Measurements from ENCODE around the gene PHF19. TPM values are rescaled to one million over a fixed set of nuclear protein-coding genes. Genes with fewer than 3 reads are reported as not detected.

Gene PHF19
- total RNA-seq, 2 donors from 2014 or later = 11.6 to 14.5 TPM

DNA sequence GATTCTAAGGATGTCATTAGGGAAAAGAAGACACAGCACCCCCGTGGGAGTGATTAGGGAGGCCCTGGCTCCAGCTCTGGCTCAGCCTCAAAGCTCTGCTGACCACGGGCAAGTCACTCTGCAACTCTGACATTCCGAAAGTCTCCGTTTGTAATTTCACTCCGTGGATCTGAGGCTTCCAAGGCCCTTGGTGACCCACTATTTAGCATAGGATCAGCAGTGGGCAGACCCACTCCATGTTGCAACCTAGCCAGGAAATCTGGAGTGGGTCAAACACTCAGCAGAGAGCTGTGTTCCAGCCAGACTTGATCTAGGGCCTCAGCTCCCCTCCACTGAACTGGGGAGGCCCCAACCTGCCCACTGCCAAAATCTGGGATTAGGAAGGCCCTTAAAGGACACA, 11.8 kb downstream of the PHF19 start:
- no peak for ATAC-seq
- intact Hi-C loops (cut with DNase I, micrococcal nuclease) = loop anchor here in 1 of 2 donors (5.0 kb wide), 1 partner anchor 72 kb away; no protein-coding TSS in a partner anchor
- no peak for DNase-seq

DNA sequence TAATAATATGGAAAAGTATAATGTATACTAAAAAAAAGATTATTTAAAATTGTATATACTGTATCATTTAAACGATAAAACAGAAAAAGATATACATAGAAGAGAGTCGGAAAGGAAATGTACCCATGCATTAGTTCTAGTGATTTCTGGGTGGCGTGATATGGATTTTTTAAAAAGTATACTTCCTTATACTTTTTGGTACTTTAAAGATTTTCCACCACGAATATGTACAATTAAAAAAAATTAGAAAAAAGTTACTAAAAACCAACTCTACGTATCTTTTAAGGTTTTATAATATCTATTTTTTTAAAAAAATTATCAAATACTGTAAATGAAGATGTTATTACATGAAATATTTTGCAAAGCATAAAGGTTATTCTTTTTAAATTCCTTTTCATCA, 12.3 kb downstream of the PHF19 start:
- intact Hi-C loops (cut with DNase I, micrococcal nuclease) = loop anchor here in 1 of 2 donors (5.0 kb wide), 1 partner anchor 73 kb away; no protein-coding TSS in a partner anchor
- DNase-seq = no peak

DNA sequence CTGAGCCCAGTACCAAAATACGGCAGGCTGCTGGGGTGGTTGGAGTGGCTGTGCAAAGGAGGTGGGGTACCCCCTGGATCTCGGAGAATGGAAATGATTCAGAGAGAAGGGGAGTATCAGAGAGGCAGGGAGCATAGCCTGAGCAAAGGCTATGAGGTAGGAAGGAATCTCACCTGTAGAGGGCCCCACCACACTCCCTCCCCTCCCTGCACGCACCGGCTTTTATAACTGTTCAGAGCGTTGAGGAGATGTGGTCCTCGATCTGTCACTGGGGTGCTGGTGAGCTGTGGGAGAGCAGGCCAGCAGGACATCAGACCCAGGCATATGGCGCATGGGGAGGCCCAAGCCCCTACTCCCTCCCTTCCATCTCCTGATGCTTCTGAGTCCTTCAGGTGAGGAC, 13.2 kb downstream of the PHF19 start:
- intact Hi-C loops (cut with DNase I, micrococcal nuclease) = no loop called here

More for the DNA sequence above, 12.3 kb downstream of the PHF19 start:
- no peak for ATAC-seq

DNA sequence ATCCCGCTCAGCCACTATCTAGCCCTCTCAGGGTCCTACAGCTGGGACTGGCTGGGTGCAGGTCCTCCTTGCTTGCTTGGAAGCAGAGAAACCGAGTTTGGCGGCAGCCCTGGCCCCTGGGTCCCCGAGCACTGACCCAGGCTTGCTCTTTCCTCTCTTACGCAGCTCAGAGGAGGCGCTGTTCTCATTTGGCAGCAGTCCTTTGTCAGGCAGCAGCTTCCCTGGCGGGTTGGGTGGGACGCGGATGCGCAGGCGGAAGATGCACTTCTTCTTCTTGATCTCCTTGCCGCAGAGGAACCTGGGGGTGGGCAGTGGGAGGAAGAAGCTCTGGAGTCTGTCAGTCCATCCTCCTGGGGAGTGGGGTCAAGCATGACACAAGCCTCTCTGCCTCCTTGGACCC, 14.5 kb downstream of the PHF19 start:
- ATAC-seq (no peak), DNase-seq (no peak)
- intact Hi-C loops (cut with DNase I, micrococcal nuclease) = no loop called here

More for the DNA sequence above, 13.2 kb downstream of the PHF19 start:
- no peak for DNase-seq
- no peak for ATAC-seq

DNA sequence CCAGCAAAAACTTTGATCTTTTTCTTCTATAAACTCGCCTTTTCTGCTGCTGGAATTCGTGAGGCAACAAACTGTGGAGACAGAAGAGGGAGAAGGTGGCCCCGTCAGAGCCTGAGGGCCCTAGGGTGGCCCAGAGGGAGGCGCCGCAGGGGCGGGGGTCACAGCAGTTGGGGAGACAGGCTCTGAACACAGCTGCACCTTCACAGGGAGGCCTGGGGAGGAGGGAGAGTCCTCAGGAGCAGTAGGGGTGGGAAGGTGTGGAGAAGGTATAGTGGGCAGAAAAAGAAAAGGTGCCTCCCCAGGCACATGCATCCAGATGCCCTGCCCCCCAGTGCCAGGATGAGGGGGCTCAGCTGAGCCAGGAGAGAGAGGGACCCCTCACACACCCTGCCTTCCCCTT, 15.1 kb downstream of the PHF19 start:
- ATAC-seq = no peak
- intact Hi-C loops (cut with DNase I, micrococcal nuclease) = no loop called here
- no peak for DNase-seq

DNA sequence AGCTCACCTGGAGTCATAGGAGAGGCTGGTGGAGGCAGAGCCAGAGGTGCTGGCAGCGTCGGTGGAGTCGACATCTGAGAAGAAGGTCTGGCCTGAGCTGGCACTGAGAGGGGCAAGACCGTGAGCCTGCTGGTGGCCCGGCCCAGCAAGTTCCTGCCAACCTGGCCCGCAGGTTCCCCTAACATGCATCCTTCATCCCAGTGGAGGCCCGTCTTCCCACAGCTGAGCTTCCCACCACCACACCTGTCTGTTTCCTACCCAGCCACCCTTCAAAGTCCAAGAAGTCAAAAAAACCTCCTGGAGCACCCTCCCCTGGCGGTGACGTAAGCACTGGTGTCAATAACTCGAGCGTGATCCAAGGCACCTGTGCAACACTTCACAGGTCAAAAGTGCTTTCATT, 16.9 kb downstream of the PHF19 start:
- DNase-seq (no peak), ATAC-seq (no peak)
- intact Hi-C loops (cut with DNase I, micrococcal nuclease) = no loop called here

DNA sequence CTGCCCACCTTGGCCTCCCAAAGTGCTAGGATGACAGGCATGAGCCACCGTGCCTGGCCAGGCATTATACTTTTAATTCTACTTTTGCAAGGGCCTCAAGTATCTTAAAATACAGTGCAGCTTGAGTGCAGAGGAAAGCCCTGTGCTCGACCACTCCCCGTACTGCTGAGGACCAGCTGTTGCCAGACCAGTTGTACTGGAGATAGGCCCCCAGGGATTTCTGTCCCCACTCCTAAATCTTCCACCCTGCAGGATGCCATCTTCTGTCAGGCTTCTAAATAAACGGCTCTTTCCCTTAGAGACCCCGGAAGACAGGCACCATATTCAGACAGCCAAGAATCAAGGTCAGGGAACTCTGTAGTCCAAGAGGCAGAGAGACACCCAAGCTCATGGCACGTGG, 17.6 kb downstream of the PHF19 start:
- ATAC-seq (no peak), DNase-seq (no peak)
- intact Hi-C loops (cut with DNase I, micrococcal nuclease) = no loop called here

DNA sequence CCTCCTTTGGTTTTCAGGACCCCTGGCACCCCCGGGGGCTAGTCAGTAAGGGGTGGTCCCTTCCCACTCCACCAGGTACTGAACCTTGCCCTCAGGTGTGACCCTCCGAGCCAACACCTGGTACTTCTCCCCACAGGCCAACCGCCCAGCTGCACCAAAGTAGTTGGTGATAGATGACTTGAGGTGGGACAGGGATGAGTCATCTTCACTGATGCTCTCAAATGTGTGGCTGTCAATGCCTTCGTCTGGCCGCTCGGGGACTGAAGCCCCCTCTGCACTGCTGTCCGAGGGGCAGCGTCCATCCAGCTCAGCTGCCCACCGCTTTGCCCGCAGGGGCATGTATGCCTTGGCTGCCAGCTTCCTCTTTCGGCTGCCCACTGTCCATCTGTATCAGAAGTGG, 19.1 kb downstream of the PHF19 start:
- no peak for DNase-seq
- ATAC-seq = peak; percentile 6
- intact Hi-C loops (cut with DNase I, micrococcal nuclease) = no loop called here

DNA sequence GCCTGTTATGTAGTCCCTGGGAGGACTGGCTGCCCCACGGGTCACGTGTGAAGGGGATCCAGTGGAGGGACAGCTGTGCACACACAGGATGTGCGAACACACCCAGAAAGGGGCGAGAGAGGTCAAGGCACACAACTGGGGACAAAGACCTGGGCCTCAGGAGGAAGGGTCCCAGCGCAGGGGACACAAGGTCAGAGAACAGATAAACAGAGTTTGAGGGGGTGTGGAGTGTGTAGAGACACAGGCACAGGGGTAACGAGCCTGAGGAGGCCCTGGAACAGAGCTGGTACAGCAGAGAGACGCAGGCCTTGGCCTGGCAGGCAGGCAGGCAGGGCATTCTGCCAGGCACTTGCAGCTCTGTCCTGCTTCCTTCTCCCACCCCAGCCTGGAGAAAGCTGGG, 19.5 kb downstream of the PHF19 start:
- intact Hi-C loops (cut with DNase I, micrococcal nuclease) = no loop called here
- peak; percentile 60 for ATAC-seq
- no peak for DNase-seq

DNA sequence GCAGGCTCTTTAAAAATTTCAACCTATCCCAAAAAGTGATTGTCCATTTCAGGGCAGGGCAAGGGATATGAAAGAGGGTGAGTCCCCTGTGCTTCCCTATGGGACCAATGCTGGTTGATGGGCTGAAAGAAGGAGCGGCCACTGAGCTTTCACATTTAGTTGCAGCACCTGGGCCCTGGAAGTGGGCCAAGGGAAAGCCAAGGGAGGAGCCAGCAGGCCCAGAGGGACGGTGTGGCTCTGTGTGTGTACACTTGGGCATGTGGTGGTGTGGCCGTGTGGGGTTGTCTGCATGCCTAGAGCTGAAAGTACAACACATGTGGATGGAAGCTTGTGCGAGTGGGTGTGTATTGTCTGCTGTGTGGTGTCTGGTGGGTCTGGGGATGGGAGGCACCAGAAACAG, 20.3 kb downstream of the PHF19 start:
- ATAC-seq = peak; percentile 94
- intact Hi-C loops (cut with DNase I, micrococcal nuclease) = no loop called here
- DNase-seq = peak; percentile 73 to 84

DNA sequence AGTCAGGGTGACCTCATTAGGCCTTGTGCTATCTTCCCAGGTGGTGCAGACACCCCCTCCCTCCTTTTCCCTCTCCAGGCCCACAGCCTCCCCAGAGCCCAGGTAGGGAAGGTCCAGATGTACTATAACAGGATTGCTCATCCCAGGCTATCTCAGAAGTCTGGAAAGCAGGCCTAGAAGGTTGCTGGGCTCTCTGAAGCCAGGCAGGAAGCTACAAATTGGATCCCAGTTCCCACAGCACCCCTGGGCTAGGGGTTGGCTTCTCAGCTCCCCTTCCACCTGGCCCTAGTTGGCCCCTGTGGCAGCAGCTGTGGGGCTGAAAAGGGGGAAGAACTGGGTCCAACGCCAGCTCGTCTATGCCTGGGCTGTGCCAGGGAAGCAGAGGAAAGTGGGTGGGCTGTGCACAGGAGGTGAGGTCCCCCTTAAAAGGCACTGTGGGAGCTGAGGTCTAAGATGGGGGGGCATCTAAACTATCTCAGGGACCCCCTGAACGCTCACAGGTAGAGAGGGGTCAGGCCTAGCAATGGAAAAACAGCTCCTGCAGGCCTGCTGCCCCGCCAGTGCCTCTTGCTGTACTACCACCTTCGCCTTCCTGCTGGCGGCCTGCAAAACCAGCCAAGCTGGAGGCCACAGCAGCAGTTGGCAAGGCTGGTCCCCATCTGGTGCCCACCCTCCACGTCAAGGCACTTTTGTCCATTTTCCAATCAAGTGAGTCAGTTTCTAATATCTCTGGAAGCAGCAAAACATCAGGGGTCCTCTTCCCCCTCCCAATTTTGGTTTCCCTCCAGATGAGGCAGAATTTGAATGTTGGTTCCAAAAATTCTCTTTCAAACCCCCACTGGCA, 20.9 kb downstream of the PHF19 start:
- ATAC-seq = no peak
- intact Hi-C loops (cut with DNase I, micrococcal nuclease) = no loop called here
- no peak for DNase-seq

DNA sequence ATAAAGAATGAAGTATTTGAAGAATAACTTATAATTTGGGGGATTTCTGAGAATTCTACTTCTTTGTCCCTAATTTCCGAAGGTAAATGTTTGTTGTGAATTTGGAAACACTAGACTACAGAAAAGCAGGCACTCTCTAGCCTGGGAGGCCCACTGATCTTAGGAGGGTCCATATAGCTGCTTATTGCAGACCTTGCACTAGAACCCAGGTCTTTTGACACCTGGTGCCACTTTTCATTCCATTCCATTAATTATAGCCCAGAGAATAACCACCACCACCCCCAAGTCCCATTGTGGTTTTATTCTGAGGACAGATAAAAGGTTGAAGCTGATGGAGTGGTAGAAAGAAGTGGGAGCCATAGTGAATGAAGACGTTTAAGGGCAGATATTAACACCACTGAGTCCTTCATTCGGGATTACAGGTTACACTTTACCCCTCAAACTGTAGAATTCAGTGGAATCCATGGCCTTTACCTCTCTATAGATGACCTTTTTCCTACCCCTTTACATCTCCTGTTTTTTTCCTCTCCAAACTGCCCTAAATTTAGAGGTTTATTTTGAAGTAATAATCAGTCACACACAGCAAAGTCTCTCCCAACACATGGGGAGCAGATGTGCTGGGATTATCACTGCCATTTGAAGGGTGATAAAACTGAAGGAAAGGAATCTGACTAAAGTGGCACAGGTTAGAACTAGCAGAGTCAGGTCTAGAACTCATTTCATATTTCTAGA, 22.2 kb downstream of the PHF19 start:
- no peak for ATAC-seq

DNA sequence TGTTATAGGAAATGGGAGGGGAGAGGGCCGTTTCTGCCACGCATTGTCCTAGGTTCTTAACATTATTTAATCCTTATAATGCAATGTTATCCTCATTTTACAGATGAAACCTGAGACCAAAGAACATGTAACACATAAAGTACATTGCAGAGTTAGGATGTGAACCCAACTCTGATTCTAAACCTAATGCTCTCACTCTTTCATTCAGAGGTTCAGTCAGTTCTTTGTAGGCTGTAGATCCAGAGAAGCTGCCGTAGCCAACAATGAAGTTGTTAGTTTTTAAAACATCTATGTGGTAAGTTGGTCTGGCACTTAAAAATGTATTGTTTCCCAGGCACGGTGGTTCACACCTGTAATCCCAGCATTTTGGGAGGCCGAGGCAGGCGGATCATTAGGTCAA, 23.8 kb downstream of the PHF19 start:
- DNase-seq = no peak
- no peak for ATAC-seq
- intact Hi-C loops (cut with DNase I, micrococcal nuclease) = no loop called here

More for the DNA sequence above, 22.2 kb downstream of the PHF19 start:
- intact Hi-C loops (cut with DNase I, micrococcal nuclease) = no loop called here
- DNase-seq = no peak

DNA sequence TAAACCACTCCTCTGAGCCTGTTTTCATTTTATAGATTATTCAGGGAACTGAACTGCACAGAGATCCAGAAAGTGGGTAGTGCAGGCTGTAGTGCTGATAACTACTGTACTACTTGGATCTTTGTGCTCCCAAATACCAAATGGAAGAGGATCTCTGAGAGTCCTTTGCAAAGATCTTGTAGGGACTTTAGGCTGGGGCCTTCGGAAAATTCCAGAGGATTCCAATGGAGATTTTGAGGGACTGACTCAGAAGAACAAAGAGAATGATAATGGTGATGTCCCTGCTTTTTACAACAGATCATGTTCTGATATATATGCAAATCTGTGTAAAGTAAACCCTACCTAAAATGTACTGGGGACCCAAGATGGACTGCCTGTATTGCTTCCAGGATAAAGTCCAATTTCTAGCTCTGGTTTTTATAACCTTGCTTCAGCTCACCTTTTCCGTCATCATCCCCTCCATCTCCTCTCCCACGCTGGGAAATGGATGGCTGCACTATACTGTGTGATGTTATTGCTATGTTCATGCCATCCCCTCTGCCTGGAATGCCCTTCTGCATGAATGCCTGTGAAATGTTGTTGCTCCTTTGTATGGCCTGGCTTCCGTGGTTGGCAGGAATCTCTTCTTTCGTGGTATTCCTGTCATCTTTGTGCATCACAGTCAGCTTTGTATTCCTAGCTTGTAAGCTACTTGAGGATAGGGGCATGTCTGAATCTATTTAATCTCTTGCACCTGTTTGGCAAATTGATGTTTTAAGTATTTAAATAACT, 24.6 kb downstream of the PHF19 start:
- no peak for DNase-seq
- intact Hi-C loops (cut with DNase I, micrococcal nuclease) = no loop called here
- no peak for ATAC-seq

DNA sequence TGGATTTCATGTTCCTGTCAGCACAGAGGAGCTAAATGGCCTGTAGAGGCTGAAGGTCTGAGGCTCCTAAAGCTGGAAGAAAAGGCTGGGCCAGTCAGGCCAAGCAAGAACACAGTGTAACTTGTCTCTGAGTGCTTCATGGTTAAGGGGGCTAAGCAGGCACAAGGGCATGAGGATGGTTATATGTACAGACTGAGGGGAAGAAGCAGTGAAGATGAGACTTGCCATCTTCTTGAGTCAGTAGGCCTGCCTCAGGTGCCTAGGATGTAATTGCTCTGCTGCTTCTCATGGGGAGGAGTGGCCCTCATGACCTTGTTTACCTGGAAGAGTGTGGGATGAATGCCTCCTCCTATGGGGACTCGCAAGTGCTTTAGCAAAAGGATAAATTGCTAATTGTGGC, 25.5 kb downstream of the PHF19 start:
- ATAC-seq = no peak
- intact Hi-C loops (cut with DNase I, micrococcal nuclease) = no loop called here

DNA sequence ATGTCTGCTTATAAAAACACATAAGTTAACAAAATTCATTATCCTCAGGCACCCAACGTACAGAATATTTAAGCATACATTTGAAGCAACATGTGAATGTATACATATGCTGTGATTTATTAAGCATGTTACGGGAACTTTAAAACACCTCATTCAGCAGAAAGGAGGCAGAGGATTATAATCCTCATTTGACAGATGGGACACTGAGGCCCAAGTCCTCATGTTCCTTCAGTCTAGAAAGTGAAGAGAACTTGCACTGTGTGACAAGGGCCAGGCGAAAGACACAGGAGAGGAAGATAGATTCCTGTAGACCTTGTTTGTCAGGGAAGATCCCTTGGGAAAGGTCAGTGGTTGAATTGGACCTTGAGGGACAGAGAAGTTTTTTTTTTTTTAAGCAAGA, 26.7 kb downstream of the PHF19 start:
- DNase-seq (no peak), ATAC-seq (no peak)
- intact Hi-C loops (cut with DNase I, micrococcal nuclease) = no loop called here

More for the DNA sequence above, 25.5 kb downstream of the PHF19 start:
- DNase-seq = no peak

DNA sequence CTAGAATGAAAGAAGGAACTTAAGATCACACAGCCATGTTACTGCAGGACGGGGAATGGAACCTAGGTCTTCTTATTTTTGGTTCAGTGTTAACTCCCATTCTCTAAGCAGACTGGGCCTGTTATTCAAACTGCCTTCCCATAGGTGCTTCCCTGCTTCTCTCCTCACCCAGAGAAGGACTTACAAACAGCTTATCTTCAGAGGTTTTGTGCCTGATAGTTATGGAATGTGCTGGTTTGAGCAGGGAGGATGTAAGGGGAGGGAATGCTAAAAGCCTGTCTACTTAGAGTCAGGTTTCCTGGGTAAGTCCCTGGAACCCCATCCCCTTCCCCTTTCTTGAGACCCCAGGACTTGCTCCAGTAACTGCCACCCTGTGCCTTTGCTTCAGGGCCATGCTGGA, 30.1 kb downstream of the PHF19 start:
- no peak for DNase-seq
- intact Hi-C loops (cut with DNase I, micrococcal nuclease) = no loop called here
- no peak for ATAC-seq

DNA sequence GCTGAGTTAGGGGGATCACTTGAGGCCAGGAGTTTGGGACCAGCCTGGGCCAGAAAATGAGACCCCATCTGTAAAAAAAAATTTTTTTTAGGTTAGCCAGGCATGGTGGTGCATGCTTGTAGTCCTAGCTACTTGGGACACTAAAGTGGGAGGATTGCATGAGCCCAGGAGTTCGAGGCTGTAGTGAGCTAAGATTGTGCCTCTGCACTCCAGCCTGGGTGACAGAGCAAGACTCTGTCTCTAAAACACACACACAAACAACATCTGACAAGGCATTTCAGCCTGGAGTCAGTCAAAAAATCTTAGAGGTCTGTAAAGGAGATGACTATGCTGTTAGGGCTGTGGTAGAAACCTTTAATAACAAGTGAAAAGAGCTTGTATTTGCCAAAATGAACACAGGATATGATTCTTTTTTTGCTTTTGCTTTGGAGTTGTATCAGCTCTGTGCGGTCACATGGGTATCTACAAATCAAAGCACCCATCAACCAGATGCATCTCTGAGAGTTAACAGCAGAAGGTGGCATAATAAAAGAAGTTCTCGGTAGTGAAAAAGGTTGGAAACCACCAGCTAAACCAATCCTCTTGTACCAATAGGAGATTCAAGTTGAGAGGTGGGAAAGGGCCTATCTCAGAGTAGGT, 30.6 kb downstream of the PHF19 start:
- no peak for ATAC-seq
- intact Hi-C loops (cut with DNase I, micrococcal nuclease) = no loop called here
- DNase-seq = no peak

DNA sequence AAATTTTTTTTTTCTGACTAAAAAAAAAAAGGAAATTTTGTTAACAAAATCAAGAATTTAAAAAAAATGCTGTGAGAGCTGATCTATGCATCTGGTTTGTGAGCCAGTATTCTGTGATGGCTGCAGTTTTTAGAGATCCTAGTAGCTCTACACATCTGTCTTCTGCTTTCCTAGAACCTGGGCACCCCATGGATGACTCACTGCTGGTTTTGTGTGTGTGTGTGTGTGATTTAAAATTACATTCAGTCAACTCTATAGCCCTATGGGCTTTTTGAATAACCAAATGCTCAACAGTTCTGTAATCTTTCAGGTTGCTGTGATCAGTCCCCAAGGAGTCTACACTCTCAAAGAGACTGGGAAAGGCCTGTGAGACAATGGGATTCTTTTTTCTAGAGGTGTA, 31.7 kb downstream of the PHF19 start:
- ATAC-seq (no peak), DNase-seq (no peak)
- intact Hi-C loops (cut with DNase I, micrococcal nuclease) = no loop called here
